Epithelial cell of prostate (primary cell): ENCODE measurements around the gene HOMEZ.
"Not testable (repeated sequence)": the region's sequence is repeated elsewhere in the genome, so short reads cannot be mapped to it uniquely, and the experiment has no call there.

Experiments used
- DNase-seq: peaks from one replicate; pipeline ENCODE4 v3.0.0-alpha.2; 2011; ENCODE audit warnings: low read depth, low spot score
- H3K27ac ChIP-seq: fragments of 450-650 bp; 2 replicates; pipeline ENCODE4 v1.5.1; 2017; ENCODE audit warnings: mild to moderate bottlenecking

The HOMEZ gene

GRCh38 chr14:23237772-23238594, 47.9 kb downstream of the HOMEZ start, which contains the start of gene RNF212B:
Gene RNF212B (plus strand): TSS chr14:23237936. CDS start chr14:23240346, 2,410 bp downstream.
- no peak within 1 kb of the TSS for H3K27ac ChIP-seq
- DNase-seq, result peak; percentile 10

GRCh38 chr14:23232241-23232808, 53.6 kb downstream of the HOMEZ start:
- not testable (repeated sequence) for H3K27ac ChIP-seq, DNase-seq

- no peak for DNase-seq
- no peak overlapping the region for H3K27ac ChIP-seq
Measured at GRCh38 chr14:23228812-23229211, 57.1 kb downstream of the HOMEZ start.

GRCh38 chr14:23227566-23227965, 58.4 kb downstream of the HOMEZ start:
- DNase-seq, result no peak
- no peak overlapping the region for H3K27ac ChIP-seq

GRCh38 chr14:23224958-23225357, 61.0 kb downstream of the HOMEZ start:
- DNase-seq, H3K27ac ChIP-seq: not testable (repeated sequence)
